ENCODE data around the gene UTY. TPM values are rescaled to one million over a fixed set of nuclear protein-coding genes. Genes with fewer than 3 reads are reported as not detected.

The UTY gene
- total RNA-seq (2022; extraction: Qiagen RNA extraction; ENCODE audit: low read depth) = 2.4 to 3.3 TPM (median 3.0 TPM) in 5 replicates

GRCh38 chrY:13479828-13480227, at the start of gene UTY:
Gene UTY, minus strand, starts transcription at chrY:13480033. Its CDS starts 368 bp downstream, at chrY:13479665.

Other genes starting within 250 kb of the UTY start
- gene TMSB4Y, start 223.9 kb upstream of the UTY start, total RNA-seq (2022; extraction: Qiagen RNA extraction; ENCODE audit: low read depth) = 0.70 to 1.4 TPM (median 0.99 TPM) in 5 replicates

All from A549 treated with RU486 at 1 μM for 4 hours (cell line).